GM19467 (cell line): ENCODE results near the gene HRCT1.
"Not testable (repeated sequence)": the region's sequence is repeated elsewhere in the genome, so short reads cannot be mapped to it uniquely, and the experiment has no call there.

Experiments used
- ATAC-seq: cut with Tn5 transposase; IDR thresholded peaks from one replicate; pipeline ENCODE4 v1.9.1; 2021; ENCODE audit warnings: mild to moderate bottlenecking, moderate library complexity; ENCODE audit not compliant: unreplicated experiment

The HRCT1 gene

GRCh38 chr9:35915681-35916294, 9.8 kb downstream of the HRCT1 start:
- no peak for ATAC-seq

GRCh38 chr9:35917261-35917660, 11.3 kb downstream of the HRCT1 start:
- ATAC-seq: no peak

- no peak for ATAC-seq
These were observed 12.8 kb downstream of the HRCT1 start for GRCh38 chr9:35918780-35919179.

- no peak for ATAC-seq
These were observed 13.4 kb downstream of the HRCT1 start for GRCh38 chr9:35919212-35920008.

GRCh38 chr9:35920051-35920620, 14.1 kb downstream of the HRCT1 start:
- ATAC-seq: no peak

- no peak for ATAC-seq
These were observed 17.6 kb downstream of the HRCT1 start for GRCh38 chr9:35923598-35923926.

GRCh38 chr9:35923927-35924763, 18.1 kb downstream of the HRCT1 start:
- ATAC-seq: no peak

- no peak for ATAC-seq
These were observed 22.8 kb downstream of the HRCT1 start for GRCh38 chr9:35928591-35929452.

- ATAC-seq: no peak
These were observed 23.4 kb downstream of the HRCT1 start for GRCh38 chr9:35929453-35929718.

GRCh38 chr9:35930521-35930920, 24.5 kb downstream of the HRCT1 start:
- ATAC-seq: no peak

- no peak for ATAC-seq
These were observed 25.0 kb downstream of the HRCT1 start for GRCh38 chr9:35930989-35931388.

- no peak for ATAC-seq
These were observed 26.7 kb downstream of the HRCT1 start for GRCh38 chr9:35932735-35933134.

GRCh38 chr9:35933550-35934067, 27.6 kb downstream of the HRCT1 start:
- no peak for ATAC-seq

- ATAC-seq: not testable (repeated sequence)
These were observed 28.1 kb downstream of the HRCT1 start for GRCh38 chr9:35934069-35934468.

- ATAC-seq: no peak
These were observed 29.3 kb downstream of the HRCT1 start for GRCh38 chr9:35935261-35935660.

- ATAC-seq: no peak
These were observed 29.9 kb downstream of the HRCT1 start for GRCh38 chr9:35935755-35936509.

- no peak for ATAC-seq
These were observed 31.2 kb downstream of the HRCT1 start for GRCh38 chr9:35937227-35937626.

GRCh38 chr9:35938474-35939356, 32.7 kb downstream of the HRCT1 start:
- ATAC-seq: no peak
